ENCODE measurements around the gene CPVL. TPM values are rescaled to one million over a fixed set of nuclear protein-coding genes. Genes with fewer than 3 reads are reported as not detected.

CPVL gene
- total RNA-seq, 4 donors from 2014 or later = 25.1 to 58.6 (median 38.6) TPM

DNA sequence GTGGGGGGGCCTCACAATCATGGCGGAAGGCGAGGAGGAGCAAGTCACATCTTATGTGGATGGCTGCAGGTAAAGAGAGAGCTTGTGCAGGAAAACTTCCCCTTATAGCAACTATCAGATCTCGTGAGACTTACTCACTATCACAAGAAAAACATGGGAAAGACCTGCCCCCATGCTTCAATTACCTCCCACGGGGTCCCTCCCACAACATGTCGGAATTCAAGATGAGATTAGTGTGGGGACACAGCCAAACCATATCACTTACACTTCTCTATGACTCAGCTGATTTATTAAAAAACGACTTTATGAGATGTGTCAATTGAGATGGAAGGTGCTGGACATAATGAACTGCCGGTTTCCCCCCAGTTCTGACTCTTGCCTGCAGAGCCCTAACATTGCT lies 24.4 kb upstream of the CPVL start:
- no peak for ATAC-seq (ENCODE audit: low FRiP score)
- no peak for DNase-seq (ENCODE audit: low spot score)
- TF ChIP-seq, protein P1, sequence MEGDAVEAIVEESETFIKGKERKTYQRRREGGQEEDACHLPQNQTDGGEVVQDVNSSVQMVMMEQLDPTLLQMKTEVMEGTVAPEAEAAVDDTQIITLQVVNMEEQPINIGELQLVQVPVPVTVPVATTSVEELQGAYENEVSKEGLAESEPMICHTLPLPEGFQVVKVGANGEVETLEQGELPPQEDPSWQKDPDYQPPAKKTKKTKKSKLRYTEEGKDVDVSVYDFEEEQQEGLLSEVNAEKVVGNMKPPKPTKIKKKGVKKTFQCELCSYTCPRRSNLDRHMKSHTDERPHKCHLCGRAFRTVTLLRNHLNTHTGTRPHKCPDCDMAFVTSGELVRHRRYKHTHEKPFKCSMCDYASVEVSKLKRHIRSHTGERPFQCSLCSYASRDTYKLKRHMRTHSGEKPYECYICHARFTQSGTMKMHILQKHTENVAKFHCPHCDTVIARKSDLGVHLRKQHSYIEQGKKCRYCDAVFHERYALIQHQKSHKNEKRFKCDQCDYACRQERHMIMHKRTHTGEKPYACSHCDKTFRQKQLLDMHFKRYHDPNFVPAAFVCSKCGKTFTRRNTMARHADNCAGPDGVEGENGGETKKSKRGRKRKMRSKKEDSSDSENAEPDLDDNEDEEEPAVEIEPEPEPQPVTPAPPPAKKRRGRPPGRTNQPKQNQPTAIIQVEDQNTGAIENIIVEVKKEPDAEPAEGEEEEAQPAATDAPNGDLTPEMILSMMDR (IDR thresholded peaks at IDR 0.05) = no peak

DNA sequence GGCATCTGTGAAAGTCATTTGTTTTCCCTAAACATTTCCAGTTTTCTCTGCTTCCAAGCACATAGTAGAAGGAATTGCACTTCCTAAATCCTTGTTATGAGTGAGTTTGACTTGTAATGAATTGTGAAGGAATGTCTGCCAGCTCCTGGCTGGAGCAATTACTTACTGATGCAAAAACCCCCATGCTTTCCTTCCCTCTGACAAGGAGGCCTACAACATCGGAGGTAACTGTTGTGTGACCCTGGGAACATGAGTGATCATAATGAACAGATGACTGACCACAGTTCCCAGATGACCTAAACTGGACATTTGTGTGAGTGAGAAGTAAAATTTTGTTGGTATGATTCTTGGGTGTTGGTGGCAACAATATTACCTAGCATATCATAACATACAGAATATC lies 21.4 kb upstream of the CPVL start:
- ATAC-seq (ENCODE audit: low FRiP score) (no peak), DNase-seq (ENCODE audit: low spot score) (no peak)
- TF ChIP-seq, protein P1 (IDR thresholded peaks at IDR 0.05) = no peak

DNA sequence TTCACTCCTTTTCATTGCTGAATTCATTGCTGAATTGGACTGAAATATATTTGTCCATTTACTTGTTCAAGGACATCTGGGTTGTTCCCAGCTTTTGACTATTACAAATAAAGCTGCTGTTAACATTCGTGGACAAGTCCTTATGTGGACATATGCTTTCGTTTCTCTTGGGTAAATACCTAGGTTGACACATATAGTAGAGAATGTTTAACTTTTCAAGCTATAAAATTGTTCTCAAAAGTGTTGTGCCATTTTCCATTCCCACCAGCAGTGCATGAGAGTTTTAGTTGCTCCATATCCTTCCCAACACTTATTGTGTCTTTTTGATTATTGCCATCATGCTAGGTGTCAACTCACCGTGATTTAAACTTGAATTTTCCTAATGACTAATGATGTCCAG lies 17.5 kb upstream of the CPVL start:
- no peak for ATAC-seq (ENCODE audit: low FRiP score)
- DNase-seq (ENCODE audit: low spot score) = no peak
- TF ChIP-seq, protein P1 (IDR thresholded peaks at IDR 0.05) = no peak

DNA sequence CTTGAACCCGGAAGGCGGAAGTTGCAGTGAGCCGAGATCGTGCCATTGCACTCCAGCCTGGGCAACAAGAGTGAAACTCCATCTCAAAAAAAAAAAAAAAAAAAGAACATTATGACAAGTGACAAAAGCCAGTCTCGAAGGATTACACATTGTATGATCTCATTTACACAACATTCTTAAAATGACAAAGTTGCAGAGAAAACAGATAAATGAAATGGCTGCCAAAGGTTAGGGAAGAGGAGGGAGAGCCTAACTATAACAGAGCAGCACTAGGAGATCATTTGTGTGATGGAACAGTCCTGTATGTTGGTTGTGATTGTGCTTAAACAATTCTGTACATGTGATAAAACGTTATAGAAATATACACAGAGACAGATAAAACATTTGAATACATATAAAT lies 16.2 kb upstream of the CPVL start:
- no peak for DNase-seq (ENCODE audit: low spot score)
- no peak for ATAC-seq (ENCODE audit: low FRiP score)
- TF ChIP-seq, protein P1 (IDR thresholded peaks at IDR 0.05) = no peak

DNA sequence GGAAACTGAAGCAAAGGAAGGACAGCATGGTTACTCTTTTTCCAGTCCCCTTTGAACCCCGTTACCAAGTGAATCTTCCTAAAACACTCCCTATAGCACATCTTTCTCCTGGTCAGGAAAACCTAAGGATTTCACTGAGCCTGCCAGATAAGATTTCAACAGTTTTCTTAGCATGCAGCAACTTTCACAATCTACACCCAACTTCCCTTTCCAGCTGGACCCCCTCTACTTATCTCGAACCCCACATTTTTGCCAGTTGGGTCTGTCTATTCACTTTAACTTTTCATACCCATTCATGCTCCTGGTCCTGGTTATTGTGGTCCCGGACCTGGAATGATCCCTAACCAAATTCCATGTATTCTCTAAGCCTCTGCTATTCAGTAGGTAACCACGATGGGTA lies 14.9 kb upstream of the CPVL start:
- no peak for DNase-seq (ENCODE audit: low spot score)
- ATAC-seq (ENCODE audit: low FRiP score) = no peak
- TF ChIP-seq, protein P1 (IDR thresholded peaks at IDR 0.05) = no peak

DNA sequence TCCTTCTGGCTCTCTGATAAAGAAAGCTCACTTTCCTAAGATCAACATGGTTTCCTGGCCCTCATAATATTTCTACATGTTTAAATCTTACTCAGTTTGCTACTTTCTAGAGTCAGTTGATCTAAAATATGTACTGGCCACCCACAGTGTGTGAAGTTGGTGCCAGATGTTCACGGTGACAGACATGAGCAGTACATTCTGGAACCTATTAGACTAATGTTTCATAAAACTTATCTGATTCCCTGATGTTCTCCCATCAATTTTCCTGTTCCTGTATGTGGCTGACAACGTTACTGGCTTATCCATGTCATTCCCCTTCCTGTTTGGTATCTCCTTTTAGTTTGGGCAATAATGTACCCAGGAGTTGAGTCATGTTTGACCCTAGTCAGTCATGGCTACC lies 13.7 kb upstream of the CPVL start:
- ATAC-seq (ENCODE audit: low FRiP score) (no peak), DNase-seq (ENCODE audit: low spot score) (no peak)
- TF ChIP-seq, protein P1 (IDR thresholded peaks at IDR 0.05) = no peak

- TF ChIP-seq, protein P1 (IDR thresholded peaks at IDR 0.05) = no peak
- ATAC-seq (ENCODE audit: low FRiP score) = no peak
- no peak for DNase-seq (ENCODE audit: low spot score)
Measured at GRCh38 chr7:29158795-29159423, 12.6 kb upstream of the CPVL start.
